HG02763 (cell line): ENCODE measurements around the gene CT45A5.
"Not testable (repeated sequence)": the region's sequence is repeated elsewhere in the genome, so short reads cannot be mapped to it uniquely, and the experiment has no call there.

Experiments used
- ATAC-seq: cut with Tn5 transposase; IDR thresholded peaks from one replicate; pipeline ENCODE4 v1.9.1; 2021; ENCODE audit warnings: mild to moderate bottlenecking, moderate library complexity; ENCODE audit not compliant: unreplicated experiment

The CT45A5 gene

GRCh38 chrX:135785403-135785802 is at the start of gene CT45A5:
CT45A5 (minus strand) TSS chrX:135785503; CDS start chrX:135781729, 3,774 bp downstream.
- ATAC-seq = not testable (repeated sequence)

- ATAC-seq = not testable (repeated sequence)
Observed at GRCh38 chrX:135819912-135820311, 34.6 kb upstream of the CT45A5 start, which contains the start of gene CT45A2. CT45A2 (minus strand) TSS chrX:135820012; CDS start chrX:135816265, 3,747 bp downstream.

- not testable (repeated sequence) for ATAC-seq
Observed at GRCh38 chrX:135802687-135803086, 17.4 kb upstream of the CT45A5 start, which contains the start of gene CT45A6. CT45A6 (minus strand) TSS chrX:135802787; CDS start chrX:135798993, 3,794 bp downstream.

GRCh38 chrX:135768091-135768490 is 17.2 kb downstream of the CT45A5 start, which contains the start of gene CT45A3:
CT45A3 (minus strand) TSS chrX:135768191; CDS start chrX:135764444, 3,747 bp downstream.
- not testable (repeated sequence) for ATAC-seq

GRCh38 chrX:135744739-135745138 is 40.6 kb downstream of the CT45A5 start:
- ATAC-seq = not testable (repeated sequence)

- no peak for ATAC-seq
Observed at GRCh38 chrX:135741192-135741715, 44.0 kb downstream of the CT45A5 start.

- no peak for ATAC-seq
Observed at GRCh38 chrX:135740681-135741149, 44.6 kb downstream of the CT45A5 start.

- ATAC-seq = no peak
Observed at GRCh38 chrX:135737366-135738071, 47.8 kb downstream of the CT45A5 start.

- ATAC-seq = not testable (repeated sequence)
Observed at GRCh38 chrX:135734666-135735065, 50.6 kb downstream of the CT45A5 start.
